ENCODE measurements around the gene PDE8A.
"Not testable (repeated sequence)": the region's sequence is repeated elsewhere in the genome, so short reads cannot be mapped to it uniquely, and the experiment has no call there.

The PDE8A gene

DNA sequence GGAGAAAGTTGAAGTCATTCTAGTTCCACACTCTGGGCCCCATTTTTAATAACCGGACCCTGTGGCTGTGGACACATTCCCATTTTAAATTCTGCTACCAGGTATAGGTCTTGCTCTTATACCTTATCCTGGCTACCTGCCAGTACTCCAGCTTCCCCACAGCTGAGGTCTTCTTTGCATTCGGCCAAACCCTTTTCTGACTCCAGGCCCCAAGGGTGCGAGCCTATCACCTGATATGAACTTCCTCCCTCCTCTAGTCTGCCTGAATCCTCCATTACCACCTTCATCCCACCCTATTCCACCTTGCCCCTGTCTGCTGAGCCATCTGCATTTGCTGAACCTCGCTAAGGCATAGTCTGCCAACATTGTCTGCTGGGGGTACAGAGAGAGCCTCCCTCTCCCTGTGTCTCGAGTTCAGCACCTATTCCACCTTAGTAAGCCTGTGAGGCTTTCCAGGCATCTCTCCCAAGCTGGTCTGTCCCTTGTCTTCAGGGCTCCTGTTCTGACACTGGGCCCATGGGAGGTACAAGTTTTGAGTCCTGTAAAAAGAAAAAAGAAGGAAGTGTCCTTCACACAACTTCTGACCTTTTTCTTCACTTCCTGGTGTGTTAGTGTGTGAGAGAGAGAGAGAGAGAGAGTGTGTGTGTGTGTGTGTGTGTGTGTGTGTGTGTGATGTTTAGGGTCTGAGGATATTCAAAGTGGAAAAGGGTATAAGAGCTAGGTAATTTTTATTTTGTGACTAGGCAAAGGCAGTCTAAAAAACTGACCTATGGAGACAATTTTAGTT lies 27.0 kb downstream of the PDE8A start:
- H3K9me3 ChIP-seq (ENCODE audit: control insufficient read depth in 2 of 2, low read length in 2 of 2) = no peaks in the 10 kb centered on the region
- peak overlapping the region; percentile 75 to 81 for H3K27ac ChIP-seq (ENCODE audit: low read depth in 2 of 2, low read length in 2 of 2)
- peak overlapping the region; percentile 4 to 9 for H3K4me3 ChIP-seq (ENCODE audit: low read length in 2 of 2)
- peak overlapping the region; percentile 26 to 32 for H3K9ac ChIP-seq (ENCODE audit: low read depth in 1 of 2, low read length in 2 of 2)
- no peaks in the 10 kb centered on the region for H3K27me3 ChIP-seq (ENCODE audit: control insufficient read depth in 2 of 2, insufficient read depth in 2 of 2, low read length in 2 of 2)
- H3K36me3 ChIP-seq (ENCODE audit: control insufficient read depth in 2 of 2, insufficient read depth in 2 of 2, low read length in 2 of 2) = no peaks in the 10 kb centered on the region
- peaks cover 45 to 48% of the 10 kb centered on the region in 2 donors for H3K4me1 ChIP-seq (ENCODE audit: control insufficient read depth in 2 of 2, insufficient read depth in 2 of 2, low read length in 2 of 2)

DNA sequence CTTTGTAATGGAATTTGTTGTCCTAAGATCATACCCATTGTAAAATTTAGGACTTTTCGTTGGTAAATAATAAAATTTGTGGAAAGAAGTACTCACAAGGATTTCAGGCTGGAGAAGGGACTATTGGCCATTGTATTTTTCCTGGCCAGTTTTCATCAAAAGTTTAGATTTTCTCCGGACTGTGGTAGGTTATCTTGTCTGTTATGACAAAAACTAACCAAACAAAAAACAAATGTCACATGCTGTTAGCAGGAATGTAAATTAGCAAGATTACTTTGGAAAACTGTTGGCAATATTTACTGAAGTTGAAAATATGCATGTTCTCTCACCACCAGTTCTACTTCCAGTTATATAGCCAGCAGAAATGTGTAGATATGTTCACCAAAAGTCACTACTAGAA lies 27.8 kb downstream of the PDE8A start:
- Histone ChIP-seq H3K4me3 (ENCODE audit: low read length in 2 of 2) (peak overlapping the region in 1 of 2 donors; percentile 35), H3K27ac (ENCODE audit: low read depth in 2 of 2, low read length in 2 of 2) (peak overlapping the region; percentile 75 to 81), H3K36me3 (ENCODE audit: control insufficient read depth in 2 of 2, insufficient read depth in 2 of 2, low read length in 2 of 2) (no peaks in the 10 kb centered on the region), H3K27me3 (ENCODE audit: control insufficient read depth in 2 of 2, insufficient read depth in 2 of 2, low read length in 2 of 2) (no peaks in the 10 kb centered on the region), H3K9me3 (ENCODE audit: control insufficient read depth in 2 of 2, low read length in 2 of 2) (no peaks in the 10 kb centered on the region), H3K4me1 (ENCODE audit: control insufficient read depth in 2 of 2, insufficient read depth in 2 of 2, low read length in 2 of 2) (peaks cover 45 to 48% of the 10 kb centered on the region in 2 donors), H3K9ac (ENCODE audit: low read depth in 1 of 2, low read length in 2 of 2) (peak overlapping the region in 1 of 2 donors; percentile 32)

DNA sequence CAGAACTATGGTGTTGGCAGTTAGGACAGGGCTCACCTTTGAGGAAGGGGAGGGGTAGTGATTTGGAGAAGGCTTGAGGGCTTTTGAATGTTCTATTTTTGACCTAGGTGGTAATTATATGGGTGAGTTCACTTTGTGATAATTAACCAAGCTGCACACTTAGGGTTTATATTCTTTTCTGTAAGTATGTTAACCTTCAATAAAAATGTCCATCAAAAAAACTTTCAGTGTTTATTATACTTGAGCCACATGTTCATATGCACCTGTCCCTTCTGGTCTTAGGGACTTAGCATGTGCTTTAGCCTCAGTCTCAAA lies 28.4 kb downstream of the PDE8A start:
- peaks cover 45 to 48% of the 10 kb centered on the region in 2 donors for H3K4me1 ChIP-seq (ENCODE audit: control insufficient read depth in 2 of 2, insufficient read depth in 2 of 2, low read length in 2 of 2)
- no peaks in the 10 kb centered on the region for H3K27me3 ChIP-seq (ENCODE audit: control insufficient read depth in 2 of 2, insufficient read depth in 2 of 2, low read length in 2 of 2)
- H3K36me3 ChIP-seq (ENCODE audit: control insufficient read depth in 2 of 2, insufficient read depth in 2 of 2, low read length in 2 of 2) = no peaks in the 10 kb centered on the region
- H3K9me3 ChIP-seq (ENCODE audit: control insufficient read depth in 2 of 2, low read length in 2 of 2) = no peaks in the 10 kb centered on the region
- peak overlapping the region; percentile 75 to 81 for H3K27ac ChIP-seq (ENCODE audit: low read depth in 2 of 2, low read length in 2 of 2)
- peak overlapping the region in 1 of 2 donors; percentile 53 for H3K9ac ChIP-seq (ENCODE audit: low read depth in 1 of 2, low read length in 2 of 2)
- H3K4me3 ChIP-seq (ENCODE audit: low read length in 2 of 2) = no peak overlapping the region

DNA sequence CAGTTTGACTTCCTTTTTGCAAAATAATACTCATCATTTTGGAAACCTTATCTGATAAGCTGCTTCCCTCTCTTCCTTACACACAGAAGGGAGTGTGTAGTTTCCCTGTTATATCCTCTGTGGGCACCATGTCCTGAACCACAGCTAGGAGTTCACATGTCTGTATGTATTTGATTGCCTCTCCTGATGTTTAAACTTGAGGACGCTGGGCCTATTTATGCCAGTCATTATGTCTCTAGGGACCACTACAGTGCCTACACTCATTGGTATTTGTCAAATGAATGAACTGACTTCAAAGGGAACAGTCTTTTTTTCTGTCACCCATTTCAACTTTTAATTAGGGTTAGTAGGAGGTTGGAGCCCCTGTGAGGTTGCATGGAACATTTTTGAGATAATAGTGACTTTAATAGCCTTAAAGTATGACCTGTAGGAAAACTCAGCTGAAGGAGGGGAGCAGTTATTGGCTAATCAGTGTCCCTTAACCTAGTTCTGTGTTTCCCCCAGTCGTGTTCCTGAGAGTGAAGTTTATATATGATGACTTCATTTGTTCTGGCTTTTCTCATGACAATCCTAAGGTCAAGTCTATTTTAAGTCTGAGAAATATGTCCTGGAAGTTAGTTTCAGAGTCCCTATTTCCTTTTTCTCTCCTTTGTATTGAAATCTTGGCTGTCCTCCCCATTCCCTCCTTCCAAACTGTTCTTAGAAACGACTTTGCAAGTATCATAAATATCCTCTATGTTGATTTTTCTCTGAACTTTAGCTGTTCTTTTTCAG lies 28.9 kb downstream of the PDE8A start:
- peak overlapping the region; percentile 16 to 29 for H3K4me3 ChIP-seq (ENCODE audit: low read length in 2 of 2)
- peak overlapping the region; percentile 17 to 55 for H3K9ac ChIP-seq (ENCODE audit: low read depth in 1 of 2, low read length in 2 of 2)
- no peaks in the 10 kb centered on the region for H3K27me3 ChIP-seq (ENCODE audit: control insufficient read depth in 2 of 2, insufficient read depth in 2 of 2, low read length in 2 of 2)

DNA sequence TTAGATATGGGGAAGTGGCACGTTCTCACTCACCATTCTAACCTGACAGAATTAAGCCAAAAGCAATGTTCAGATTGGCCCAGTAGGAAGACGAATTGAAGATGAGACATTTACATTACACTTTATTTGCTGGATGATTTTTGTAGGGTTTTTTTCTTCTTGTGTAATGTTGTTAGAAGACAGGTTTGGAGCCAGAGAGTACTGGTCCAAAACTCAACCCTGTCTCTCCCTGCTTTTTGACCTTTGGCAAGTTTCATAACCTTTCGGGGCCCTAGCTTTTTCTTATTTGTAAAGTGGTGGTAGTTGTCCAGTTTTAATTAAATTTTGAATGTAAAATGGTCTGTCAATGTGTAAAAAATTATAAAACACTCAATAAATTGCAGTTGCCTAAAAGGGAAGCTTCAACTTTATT lies 29.5 kb downstream of the PDE8A start:
- H3K27me3 ChIP-seq (ENCODE audit: control insufficient read depth in 2 of 2, insufficient read depth in 2 of 2, low read length in 2 of 2) = no peaks in the 10 kb centered on the region
- H3K36me3 ChIP-seq (ENCODE audit: control insufficient read depth in 2 of 2, insufficient read depth in 2 of 2, low read length in 2 of 2) = no peaks in the 10 kb centered on the region
- peaks cover 45 to 48% of the 10 kb centered on the region in 2 donors for H3K4me1 ChIP-seq (ENCODE audit: control insufficient read depth in 2 of 2, insufficient read depth in 2 of 2, low read length in 2 of 2)
- peak overlapping the region; percentile 75 to 81 for H3K27ac ChIP-seq (ENCODE audit: low read depth in 2 of 2, low read length in 2 of 2)
- H3K9me3 ChIP-seq (ENCODE audit: control insufficient read depth in 2 of 2, low read length in 2 of 2) = no peaks in the 10 kb centered on the region
- peak overlapping the region; percentile 29 to 31 for H3K4me3 ChIP-seq (ENCODE audit: low read length in 2 of 2)
- peak overlapping the region; percentile 17 to 55 for H3K9ac ChIP-seq (ENCODE audit: low read depth in 1 of 2, low read length in 2 of 2)

More for the DNA sequence above, 28.9 kb downstream of the PDE8A start:
- H3K27ac ChIP-seq (ENCODE audit: low read depth in 2 of 2, low read length in 2 of 2) = peak overlapping the region; percentile 75 to 81
- H3K36me3 ChIP-seq (ENCODE audit: control insufficient read depth in 2 of 2, insufficient read depth in 2 of 2, low read length in 2 of 2) = no peaks in the 10 kb centered on the region
- H3K4me1 ChIP-seq (ENCODE audit: control insufficient read depth in 2 of 2, insufficient read depth in 2 of 2, low read length in 2 of 2) = peaks cover 45 to 48% of the 10 kb centered on the region in 2 donors
- no peaks in the 10 kb centered on the region for H3K9me3 ChIP-seq (ENCODE audit: control insufficient read depth in 2 of 2, low read length in 2 of 2)

DNA sequence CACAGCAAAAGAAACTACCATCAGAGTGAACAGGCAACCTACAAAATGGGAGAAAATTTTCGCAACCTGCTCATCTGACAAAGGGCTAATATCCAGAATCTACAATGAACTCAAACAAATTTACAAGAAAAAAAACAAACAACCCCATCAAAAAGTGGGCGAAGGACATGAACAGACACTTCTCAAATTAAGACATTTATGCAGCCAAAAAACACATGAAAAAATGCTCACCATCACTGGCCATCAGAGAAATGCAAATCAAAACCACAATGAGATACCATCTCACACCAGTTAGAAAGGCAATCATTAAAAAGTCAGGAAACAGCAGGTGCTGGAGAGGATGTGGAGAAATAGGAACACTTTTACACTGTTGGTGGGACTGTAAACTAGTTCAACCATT lies 30.1 kb downstream of the PDE8A start:
- H3K36me3 ChIP-seq (ENCODE audit: control insufficient read depth in 2 of 2, insufficient read depth in 2 of 2, low read length in 2 of 2); H3K9ac ChIP-seq (ENCODE audit: low read depth in 1 of 2, low read length in 2 of 2); H3K4me3 ChIP-seq (ENCODE audit: low read length in 2 of 2); H3K27me3 ChIP-seq (ENCODE audit: control insufficient read depth in 2 of 2, insufficient read depth in 2 of 2, low read length in 2 of 2); H3K9me3 ChIP-seq (ENCODE audit: control insufficient read depth in 2 of 2, low read length in 2 of 2): not testable (repeated sequence)
- Histone ChIP-seq H3K27ac (ENCODE audit: low read depth in 2 of 2, low read length in 2 of 2) (peak overlapping the region; percentile 75 to 81), H3K4me1 (ENCODE audit: control insufficient read depth in 2 of 2, insufficient read depth in 2 of 2, low read length in 2 of 2) (peaks cover 44 to 45% of the 10 kb centered on the region in 2 donors)

DNA sequence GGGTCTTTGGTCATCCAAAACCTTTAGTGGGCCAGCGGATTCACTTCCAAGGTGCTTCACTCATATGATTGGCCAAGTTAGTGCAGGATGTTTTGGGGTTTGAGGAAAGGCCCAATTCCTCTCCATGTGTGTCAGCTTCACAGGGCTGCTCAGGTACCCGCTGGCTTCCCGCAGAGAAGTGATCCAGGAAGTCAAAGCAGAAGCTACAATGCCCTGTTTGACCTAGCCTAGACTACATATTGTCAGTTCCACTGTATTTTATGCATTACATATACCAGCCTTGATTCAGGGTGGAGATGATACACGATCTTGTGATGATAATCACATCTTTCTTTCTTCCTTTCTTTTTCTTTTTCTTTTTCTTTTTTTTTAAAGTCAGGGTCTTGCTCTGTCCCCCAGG lies 32.1 kb downstream of the PDE8A start:
- no peak overlapping the region for H3K9ac ChIP-seq (ENCODE audit: low read depth in 1 of 2, low read length in 2 of 2)
- H3K9me3 ChIP-seq (ENCODE audit: control insufficient read depth in 2 of 2, low read length in 2 of 2) = no peaks in the 10 kb centered on the region
- no peak overlapping the region for H3K27ac ChIP-seq (ENCODE audit: low read depth in 2 of 2, low read length in 2 of 2)
- no peak overlapping the region for H3K4me3 ChIP-seq (ENCODE audit: low read length in 2 of 2)
- no peaks in the 10 kb centered on the region for H3K27me3 ChIP-seq (ENCODE audit: control insufficient read depth in 2 of 2, insufficient read depth in 2 of 2, low read length in 2 of 2)
- peaks cover 23 to 25% of the 10 kb centered on the region in 2 donors for H3K4me1 ChIP-seq (ENCODE audit: control insufficient read depth in 2 of 2, insufficient read depth in 2 of 2, low read length in 2 of 2)
- H3K36me3 ChIP-seq (ENCODE audit: control insufficient read depth in 2 of 2, insufficient read depth in 2 of 2, low read length in 2 of 2) = no peaks in the 10 kb centered on the region

DNA sequence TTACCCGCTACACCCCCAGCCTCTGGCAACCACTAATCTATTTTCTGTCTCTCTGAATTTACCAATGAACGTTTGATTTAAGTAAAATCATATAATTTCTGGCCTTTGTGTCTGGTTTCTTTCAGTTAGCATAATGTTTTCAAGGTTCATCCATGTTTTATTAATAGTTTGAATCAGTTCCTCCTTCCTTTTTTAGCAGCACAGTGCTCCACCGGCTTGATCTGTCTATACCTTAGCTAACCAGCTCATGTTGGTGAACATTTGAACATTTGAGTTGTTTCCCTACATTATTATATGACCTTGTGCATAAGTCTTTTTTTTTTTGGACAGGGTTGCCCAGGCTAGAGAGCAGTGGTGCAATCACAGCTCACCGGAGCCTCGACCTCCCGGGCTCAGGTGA lies 33.3 kb downstream of the PDE8A start:
- H3K36me3 ChIP-seq (ENCODE audit: control insufficient read depth in 2 of 2, insufficient read depth in 2 of 2, low read length in 2 of 2) = no peaks in the 10 kb centered on the region
- no peak overlapping the region for H3K27ac ChIP-seq (ENCODE audit: low read depth in 2 of 2, low read length in 2 of 2)
- H3K27me3 ChIP-seq (ENCODE audit: control insufficient read depth in 2 of 2, insufficient read depth in 2 of 2, low read length in 2 of 2) = no peaks in the 10 kb centered on the region
- H3K4me3 ChIP-seq (ENCODE audit: low read length in 2 of 2) = no peak overlapping the region
- no peaks in the 10 kb centered on the region for H3K9me3 ChIP-seq (ENCODE audit: control insufficient read depth in 2 of 2, low read length in 2 of 2)
- peaks cover 12 to 15% of the 10 kb centered on the region in 2 donors for H3K4me1 ChIP-seq (ENCODE audit: control insufficient read depth in 2 of 2, insufficient read depth in 2 of 2, low read length in 2 of 2)
- H3K9ac ChIP-seq (ENCODE audit: low read depth in 1 of 2, low read length in 2 of 2) = no peak overlapping the region

DNA sequence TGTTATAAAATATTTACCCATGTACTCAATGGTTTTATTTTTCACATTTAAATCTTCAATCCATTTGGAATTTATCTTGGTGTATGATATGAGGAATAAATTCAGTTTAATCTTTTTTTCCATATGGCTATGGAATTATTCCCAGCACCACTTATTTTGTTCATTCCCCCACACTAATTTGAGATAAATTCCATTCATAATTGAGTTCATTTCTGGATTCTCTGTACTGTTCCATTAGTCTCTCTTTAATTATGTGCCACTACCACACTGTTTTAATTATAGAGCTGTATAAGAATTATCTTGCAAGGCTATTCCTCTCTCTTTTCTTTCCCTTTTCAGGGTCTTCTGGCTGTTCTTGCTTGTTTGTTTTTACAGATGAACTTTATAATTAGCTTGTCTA lies 34.6 kb downstream of the PDE8A start:
- Histone ChIP-seq H3K4me3 (ENCODE audit: low read length in 2 of 2) (no peak overlapping the region), H3K27me3 (ENCODE audit: control insufficient read depth in 2 of 2, insufficient read depth in 2 of 2, low read length in 2 of 2) (no peaks in the 10 kb centered on the region), H3K36me3 (ENCODE audit: control insufficient read depth in 2 of 2, insufficient read depth in 2 of 2, low read length in 2 of 2) (no peaks in the 10 kb centered on the region), H3K4me1 (ENCODE audit: control insufficient read depth in 2 of 2, insufficient read depth in 2 of 2, low read length in 2 of 2) (peaks cover under 1 to 1% of the 10 kb centered on the region in 2 donors), H3K9me3 (ENCODE audit: control insufficient read depth in 2 of 2, low read length in 2 of 2) (no peaks in the 10 kb centered on the region), H3K9ac (ENCODE audit: low read depth in 1 of 2, low read length in 2 of 2) (no peak overlapping the region), H3K27ac (ENCODE audit: low read depth in 2 of 2, low read length in 2 of 2) (no peak overlapping the region)

DNA sequence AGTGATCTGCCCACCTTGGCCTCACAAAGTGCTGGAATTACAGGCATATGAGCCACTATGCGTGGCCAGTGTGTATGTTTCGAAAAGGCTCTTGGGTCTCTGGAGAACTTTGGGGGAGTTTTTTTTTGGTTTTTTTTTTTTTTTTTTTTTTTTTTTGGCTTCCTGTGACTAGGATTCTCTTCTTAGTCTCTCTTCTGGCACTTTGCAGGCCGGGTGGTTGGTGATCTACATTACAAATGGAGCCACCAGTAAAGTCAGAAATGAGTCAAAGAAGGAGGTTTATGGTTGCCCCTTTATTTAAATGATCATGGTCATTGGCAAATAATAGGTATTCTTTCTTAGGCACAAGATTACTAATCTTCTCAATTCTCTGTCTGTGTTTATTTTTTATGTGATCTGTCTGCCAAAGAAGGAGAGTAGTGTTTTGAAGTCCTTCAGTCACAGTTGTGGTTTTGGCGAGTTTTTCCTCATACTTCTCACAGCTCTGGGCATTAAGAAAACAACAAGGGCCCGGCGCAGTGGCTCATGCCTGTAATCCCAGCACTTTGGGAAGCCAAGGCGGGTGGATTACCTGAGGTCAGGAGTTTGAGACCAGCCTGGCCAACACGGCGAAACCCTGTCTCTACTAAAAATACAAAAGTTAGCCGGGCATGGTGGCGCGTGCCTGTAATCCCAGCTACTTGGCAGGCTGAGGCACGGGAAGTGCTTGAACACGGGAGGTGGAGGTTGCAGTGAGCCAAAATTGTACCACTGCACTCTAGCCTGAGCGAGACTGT lies 38.3 kb downstream of the PDE8A start:
- Histone ChIP-seq H3K9me3 (ENCODE audit: control insufficient read depth in 2 of 2, low read length in 2 of 2) (no peaks in the 10 kb centered on the region), H3K27me3 (ENCODE audit: control insufficient read depth in 2 of 2, insufficient read depth in 2 of 2, low read length in 2 of 2) (no peaks in the 10 kb centered on the region), H3K9ac (ENCODE audit: low read depth in 1 of 2, low read length in 2 of 2) (no peak overlapping the region), H3K36me3 (ENCODE audit: control insufficient read depth in 2 of 2, insufficient read depth in 2 of 2, low read length in 2 of 2) (no peaks in the 10 kb centered on the region), H3K4me3 (ENCODE audit: low read length in 2 of 2) (no peak overlapping the region), H3K4me1 (ENCODE audit: control insufficient read depth in 2 of 2, insufficient read depth in 2 of 2, low read length in 2 of 2) (peaks cover 9 to 18% of the 10 kb centered on the region in 2 donors), H3K27ac (ENCODE audit: low read depth in 2 of 2, low read length in 2 of 2) (no peak overlapping the region)
